COLO668 (cell line): ENCODE measurements around the gene NUP85.
A peak's percentile ranks its signal among the peaks of the same experiment; 100 is the strongest.
"Not testable (repeated sequence)": the region's sequence is repeated elsewhere in the genome, so short reads cannot be mapped to it uniquely, and the experiment has no call there.

ENCODE experiments used
- DNase-seq: peaks from one replicate; lab custom pipeline; 2025; ENCODE audit not compliant: unreplicated experiment; lab: John Stamatoyannopoulos, UW

Gene NUP85

GRCh38 chr17:75266316-75267152 is 61.1 kb downstream of the NUP85 start:
- DNase-seq, result peak; percentile 64

- DNase-seq, result no peak
Measured at GRCh38 chr17:75267153-75267410, 61.6 kb downstream of the NUP85 start.

GRCh38 chr17:75267411-75268232 is 62.1 kb downstream of the NUP85 start:
- DNase-seq, result peak; percentile 60

- no peak for DNase-seq
Measured at GRCh38 chr17:75269844-75270217, 64.4 kb downstream of the NUP85 start.

DNA sequence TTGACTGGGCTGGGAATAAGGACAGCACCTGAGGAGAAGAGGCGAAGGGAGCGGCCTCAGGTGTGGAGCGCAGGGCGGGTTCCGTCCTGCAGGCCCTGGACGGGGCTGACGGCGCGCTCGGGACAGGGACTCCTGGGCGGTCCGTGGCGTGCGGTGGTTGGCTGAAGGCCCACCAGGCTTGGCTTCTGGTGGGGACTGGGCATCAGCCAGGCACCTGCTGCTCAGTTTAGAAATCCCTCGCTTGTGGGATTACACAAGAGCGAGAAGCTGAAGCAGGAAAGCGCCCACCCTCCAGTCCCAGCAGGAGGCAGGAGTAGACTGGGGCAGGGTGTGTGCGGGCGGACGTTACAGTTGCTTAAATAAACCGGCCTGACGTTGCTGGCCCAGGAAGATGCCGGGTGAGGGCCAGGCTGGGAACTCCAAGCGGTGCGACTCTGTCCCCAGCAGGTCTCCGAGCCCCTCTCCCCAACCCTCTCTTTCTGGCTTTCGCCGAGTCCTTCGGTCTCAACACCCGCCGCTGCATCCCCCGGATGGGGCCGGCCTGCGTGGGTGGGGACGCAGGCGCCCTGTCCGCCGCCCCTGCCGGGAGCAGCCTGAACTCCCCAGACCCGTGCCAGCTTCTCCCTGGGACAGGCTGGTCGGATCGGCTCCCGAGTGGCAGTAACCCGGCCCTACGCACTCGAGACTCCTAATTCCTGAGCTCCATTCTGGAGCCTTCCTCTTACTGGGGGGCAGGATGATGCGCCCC is 64.9 kb downstream of the NUP85 start:
- DNase-seq, result peak; percentile 61

DNA sequence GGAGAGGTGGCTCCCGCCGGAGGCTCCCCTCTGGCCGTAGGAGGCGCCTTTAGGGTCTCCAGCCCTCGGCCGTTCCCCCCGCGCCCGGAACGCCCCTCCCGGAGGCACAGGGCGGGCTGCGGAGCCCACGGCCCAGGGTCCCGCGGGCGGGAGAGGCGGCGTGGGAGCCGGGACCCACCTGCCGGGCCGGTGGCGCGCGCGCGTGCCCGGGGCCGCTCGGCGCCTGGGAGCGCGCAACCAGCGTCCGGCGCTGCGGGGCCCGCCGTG is 65.4 kb downstream of the NUP85 start, which contains the start of gene MIF4GD:
TSS of gene MIF4GD (minus strand) at position 266 of the 267 bp plus-strand sequence. CDS start 1,036 bp downstream, outside the sequence.
- no peak for DNase-seq

- DNase-seq, result peak; percentile 91
Measured at GRCh38 chr17:75271233-75271954, 65.9 kb downstream of the NUP85 start.

- peak; percentile 7 for DNase-seq
Measured at GRCh38 chr17:75271955-75272847, 66.7 kb downstream of the NUP85 start.

DNA sequence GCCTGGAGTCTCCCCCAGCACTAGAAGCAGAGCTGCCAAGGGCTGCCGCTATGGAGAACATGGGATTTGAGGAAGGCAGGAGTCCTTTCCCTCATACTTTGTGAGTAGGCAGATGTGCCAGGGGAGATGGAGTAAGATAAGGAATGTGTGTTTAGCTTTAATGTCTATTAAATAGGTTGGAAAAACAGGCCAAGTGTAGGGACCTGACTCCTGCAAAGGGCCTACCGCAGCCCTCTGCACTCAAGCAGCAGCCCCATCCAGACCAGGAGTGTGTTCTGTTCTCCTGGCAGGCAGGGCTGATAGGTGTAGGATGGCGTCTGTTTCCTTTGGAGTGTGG is 67.3 kb downstream of the NUP85 start:
- DNase-seq, result no peak

DNA sequence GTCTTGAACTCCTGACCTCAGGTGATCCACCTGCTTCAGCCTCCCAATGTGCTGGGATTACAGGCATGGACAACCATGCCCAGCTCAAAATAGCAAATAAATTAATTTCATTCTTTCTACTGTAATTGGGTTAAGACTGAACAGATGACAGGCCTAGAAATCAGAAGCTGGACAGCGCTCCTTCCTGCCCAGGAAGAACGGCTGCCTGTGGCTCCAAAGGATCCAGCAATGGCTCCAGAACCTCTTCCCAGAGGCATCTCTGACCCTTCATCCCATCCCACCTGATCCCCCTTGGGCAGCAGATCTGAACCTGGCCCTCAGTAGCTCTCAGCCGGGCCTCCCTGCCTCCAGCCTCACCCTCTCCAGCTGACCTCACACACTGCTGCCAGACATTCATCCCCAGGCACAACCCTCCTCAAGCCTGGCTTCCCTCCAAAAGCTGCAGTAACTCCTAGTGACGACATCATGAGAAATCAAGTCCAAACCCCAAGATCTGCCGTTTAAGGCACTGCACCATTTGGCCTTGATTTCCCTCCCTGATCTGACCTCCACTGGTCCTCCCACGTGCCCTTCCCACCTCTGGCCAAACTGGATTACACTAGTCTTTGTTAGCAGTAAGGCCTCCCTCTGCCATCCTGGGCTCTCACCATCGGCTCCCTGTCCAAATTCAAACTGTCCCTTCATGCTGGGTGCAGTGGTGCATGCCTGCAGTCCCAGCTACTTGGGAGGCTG is 68.7 kb downstream of the NUP85 start:
- DNase-seq, result no peak

DNA sequence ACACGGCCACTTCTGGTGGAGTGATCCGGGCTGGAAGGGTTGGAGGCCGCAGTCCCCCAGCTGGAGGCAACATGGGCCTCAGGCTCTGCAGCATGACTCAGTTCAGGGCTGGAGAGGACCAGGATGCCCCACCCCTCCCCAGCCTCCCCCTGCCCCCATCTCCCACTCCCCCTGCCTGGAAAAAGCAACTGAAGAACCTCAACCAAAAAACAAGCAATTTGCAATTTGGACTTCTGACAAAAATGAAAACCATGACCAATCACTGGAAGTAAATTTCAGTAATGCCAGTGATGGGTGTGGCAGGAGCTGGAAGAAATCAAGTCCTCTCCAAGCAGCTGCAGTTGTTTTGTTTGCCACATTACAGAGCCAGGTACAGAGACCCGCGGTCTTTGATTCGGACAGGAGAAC is 72.2 kb downstream of the NUP85 start:
- DNase-seq, result no peak

DNA sequence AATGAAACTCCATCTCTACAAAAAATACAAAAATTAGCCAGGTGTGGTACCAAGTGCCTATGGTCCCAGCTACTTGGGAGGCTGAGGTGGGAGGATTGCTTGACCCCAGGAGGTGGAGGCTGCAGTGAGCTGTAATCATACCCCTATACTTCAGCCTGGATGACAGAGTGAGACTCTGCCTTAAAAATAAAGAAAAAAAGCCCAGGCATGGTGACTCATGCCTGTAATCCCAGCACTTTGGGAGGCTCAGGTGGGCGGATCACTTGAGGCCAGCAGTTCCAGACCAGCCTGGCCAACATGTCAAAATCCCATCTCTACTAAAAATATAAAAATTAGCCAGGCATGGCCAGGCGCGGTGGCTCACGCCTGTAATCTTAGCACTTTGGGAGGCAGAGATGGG is 74.7 kb downstream of the NUP85 start:
- DNase-seq, result not testable (repeated sequence)

DNA sequence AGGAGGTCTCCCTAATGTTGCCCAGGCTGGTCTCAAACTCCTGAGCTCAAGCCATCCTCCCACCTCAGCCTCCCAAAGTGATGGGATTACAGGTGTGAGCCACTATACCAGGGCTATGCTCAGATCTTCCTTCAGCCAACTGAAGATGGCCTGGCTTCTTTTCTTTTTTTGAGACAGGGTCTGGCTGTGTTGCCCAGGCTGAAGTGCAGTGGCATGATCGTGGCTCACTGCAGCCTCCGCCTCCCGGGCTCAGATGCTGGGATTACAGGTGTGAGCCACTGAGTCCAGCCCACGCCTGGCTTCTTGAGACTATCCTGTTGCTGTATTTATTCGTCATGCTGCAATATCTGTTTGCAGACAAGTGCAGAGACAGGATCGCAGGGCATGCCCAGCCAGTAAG is 79.6 kb downstream of the NUP85 start:
- no peak for DNase-seq
